Activated B cell treated with CpG ODN at 0.5 μM for 24 hours (primary cell): Measurements from ENCODE around the gene GSTO2. TPM values are rescaled to one million over a fixed set of nuclear protein-coding genes. Genes with fewer than 3 reads are reported as not detected.
A peak's percentile ranks its signal among the peaks of the same experiment; 100 is the strongest.

Experiments
- ATAC-seq: fragments of 200-7000 bp; cut with Tn5 transposase; one replicate; pipeline ENCODE4 v1.10.0; 2021; ENCODE audit warnings: low read depth, mild to moderate bottlenecking, moderate library complexity
- CTCF ChIA-PET: fragments of 350-600 bp; sonication (Branson Sonifier 250); formaldehyde crosslinking; loops from one replicate; lab custom pipeline; 2021; ENCODE audit warnings: antibody characterized with exemption; lab: Charles Lee
- POLR2A ChIA-PET: fragments of 350-600 bp; sonication (Branson Sonifier 250); formaldehyde crosslinking; loops from one replicate; lab custom pipeline; 2021; ENCODE audit warnings: antibody characterized with exemption; lab: Charles Lee
- DNase-seq: peaks from one replicate; pipeline ENCODE4 v3.0.0; 2022
- H3K27ac Mint-ChIP-seq: one replicate; pipeline ENCODE4 v1.8.0; 2020; ENCODE audit warnings: mixed read lengths
- H3K27me3 Mint-ChIP-seq: one replicate; pipeline ENCODE4 v1.8.0; 2021; ENCODE audit warnings: mixed read lengths
- H3K36me3 Mint-ChIP-seq: one replicate; pipeline ENCODE4 v1.8.0; 2021; ENCODE audit warnings: low read depth, mixed read lengths
- H3K4me1 Mint-ChIP-seq: one replicate; pipeline ENCODE4 v1.8.0; 2021; ENCODE audit warnings: mixed read lengths
- H3K4me3 Mint-ChIP-seq: one replicate; pipeline ENCODE4 v1.8.0; 2020; ENCODE audit warnings: mild to moderate bottlenecking, mixed read lengths
- H3K9me3 Mint-ChIP-seq: one replicate; pipeline ENCODE4 v1.8.0; 2020; ENCODE audit warnings: mixed read lengths
- CTCF ChIP-seq: fragments of 200-600 bp; IDR thresholded peaks from one replicate; pipeline ENCODE4 v1.8.0; 2022; ENCODE audit warnings: antibody characterized with exemption, mild to moderate bottlenecking
- intact Hi-C: fragments of 100-400 bp; cut with micrococcal nuclease; formaldehyde crosslinking; loops from one replicate; pipeline ENCODE4 v1.15.1; 2024
- total RNA-seq: library from RNA; stranded (reverse); gene quantifications from 2 replicates; pipeline ENCODE4 v1.2.3, GENCODE V29; 2022

Gene GSTO2
- total RNA-seq, 1 donor from 2014 or later = 0.91 TPM

GRCh38 chr10:104325436-104326435, 56.8 kb downstream of the GSTO2 start:
- intact Hi-C loops = no loop called here
- peaks cover 99% of the 10 kb centered on the region for H3K4me1 Mint-ChIP-seq
- DNase-seq = no peak
- peak overlapping the region; percentile 80 for H3K27ac Mint-ChIP-seq
- TF ChIP-seq CTCF = no peak
- no peaks in the 10 kb centered on the region for H3K9me3 Mint-ChIP-seq
- H3K36me3 Mint-ChIP-seq = peaks cover 19% of the 10 kb centered on the region
- peak overlapping the region; percentile 44 for H3K4me3 Mint-ChIP-seq
- CTCF ChIA-PET = interaction anchor here (1.7 kb wide), 1 partner anchor 19 kb away, joined by 6 read pairs; no protein-coding TSS in a partner anchor
- no peak for ATAC-seq
- no peaks in the 10 kb centered on the region for H3K27me3 Mint-ChIP-seq
- POLR2A ChIA-PET = interaction anchor here (2.3 kb wide), 1 partner anchor 13 kb away, joined by 9 read pairs; the partner anchor contains the start of gene ITPRIP

- no peak for ATAC-seq
- CTCF ChIA-PET = interaction anchor here (1.7 kb wide), 1 partner anchor 21 kb away, joined by 6 read pairs; no protein-coding TSS in a partner anchor
- H3K4me1 Mint-ChIP-seq = peaks cover 99% of the 10 kb centered on the region
Measured at GRCh38 chr10:104326991-104327610, 58.1 kb downstream of the GSTO2 start.

GRCh38 chr10:104327745-104328645, 59.0 kb downstream of the GSTO2 start:
- no peak for TF ChIP-seq CTCF
- no peak for ATAC-seq

More at GRCh38 chr10:104326991-104327610, 58.1 kb downstream of the GSTO2 start:
- Mint-ChIP-seq H3K27me3 (no peaks in the 10 kb centered on the region), H3K36me3 (peaks cover 22% of the 10 kb centered on the region), H3K9me3 (no peaks in the 10 kb centered on the region), H3K4me3 (no peak overlapping the region), H3K27ac (peak overlapping the region; percentile 68)
- DNase-seq = no peak
- POLR2A ChIA-PET = interaction anchor here (2.3 kb wide), 1 partner anchor 12 kb away, joined by 9 read pairs; the partner anchor contains the start of gene ITPRIP
- intact Hi-C loops = no loop called here
- TF ChIP-seq CTCF = no peak

GRCh38 chr10:104328646-104328895, 59.6 kb downstream of the GSTO2 start:
- intact Hi-C loops = loop anchor here (1.0 to 2.0 kb wide), 2 partner anchors 8 to 20 kb away; no protein-coding TSS in a partner anchor
- Mint-ChIP-seq H3K27me3 (no peaks in the 10 kb centered on the region), H3K36me3 (peaks cover 29% of the 10 kb centered on the region), H3K4me1 (peaks cover 97% of the 10 kb centered on the region), H3K27ac (peak overlapping the region; percentile 72), H3K4me3 (peak overlapping the region; percentile 50), H3K9me3 (no peaks in the 10 kb centered on the region)
- TF ChIP-seq CTCF = no peak
- ChIA-PET POLR2A (interaction anchor here (1.1 to 1.7 kb wide), 4 partner anchors 10 to 23 kb away, joined by 4 to 17 read pairs (median 8); partner anchors contain the start of gene ITPRIP), CTCF (interaction anchor here (1.0 to 2.1 kb wide), 3 partner anchors 21 to 23 kb away, joined by 3 to 11 read pairs (median 3); no protein-coding TSS in a partner anchor)
- no peak for ATAC-seq
- no peak for DNase-seq

More at GRCh38 chr10:104327745-104328645, 59.0 kb downstream of the GSTO2 start:
- no peaks in the 10 kb centered on the region for H3K9me3 Mint-ChIP-seq
- ChIA-PET CTCF (interaction anchor here (1.0 to 2.1 kb wide), 3 partner anchors 22 to 23 kb away, joined by 3 to 11 read pairs (median 6); no protein-coding TSS in a partner anchor), POLR2A (interaction anchor here (1.7 to 2.3 kb wide), 3 partner anchors 10 to 22 kb away, joined by 9 to 17 read pairs (median 11); partner anchors contain the start of gene ITPRIP)
- no peak for DNase-seq
- no peaks in the 10 kb centered on the region for H3K27me3 Mint-ChIP-seq
- peaks cover 97% of the 10 kb centered on the region for H3K4me1 Mint-ChIP-seq
- H3K36me3 Mint-ChIP-seq = peaks cover 25% of the 10 kb centered on the region
- peak overlapping the region; percentile 46 for H3K4me3 Mint-ChIP-seq
- intact Hi-C loops = loop anchor here (1.0 to 2.0 kb wide), 2 partner anchors 8 to 21 kb away; no protein-coding TSS in a partner anchor
- peak overlapping the region; percentile 72 for H3K27ac Mint-ChIP-seq
